Naive thymus-derived CD4-positive, alpha-beta T cell (primary cell): ENCODE measurements around the gene FAAP20. TPM values are rescaled to one million over a fixed set of nuclear protein-coding genes. Genes with fewer than 3 reads are reported as not detected.

ENCODE experiments used
- ATAC-seq: fragments of 150-1000 bp; cut with Tn5 transposase; 2 replicates; pipeline ENCODE4 v1.10.0; 2021; ENCODE audit warnings: mild to moderate bottlenecking, moderate library complexity
- CTCF ChIA-PET: fragments of 350-600 bp; sonication (Branson Sonifier 250); formaldehyde crosslinking; loops from one replicate; lab custom pipeline; 2021; ENCODE audit warnings: antibody characterized with exemption; lab: Charles Lee
- POLR2A ChIA-PET: fragments of 350-600 bp; sonication (Branson Sonifier 250); formaldehyde crosslinking; loops from one replicate; lab custom pipeline; 2021; ENCODE audit warnings: antibody characterized with exemption, inconsistent platforms; lab: Charles Lee
- DNase-seq, 9 donors: peaks; one replicate each; pipeline versions ENCODE4 v3.0.0 to v3.0.0-alpha.2; 2020 to 2022; ENCODE audit warnings: mixed read lengths in 1 of 9
- H3K27ac ChIP-seq: one replicate; pipeline ENCODE4 v1.7.0; 2013; ENCODE audit warnings: mild to moderate bottlenecking, low read depth, low read length, moderate library complexity
- H3K27me3 ChIP-seq, 2 donors: one replicate each; pipeline ENCODE4 v1.7.0; 2013; ENCODE audit warnings: low read length in 2 of 2, mild to moderate bottlenecking in 2 of 2, moderate library complexity in 2 of 2; ENCODE audit not compliant: control insufficient read depth in 2 of 2, insufficient read depth in 2 of 2
- H3K36me3 ChIP-seq, 3 experiments: 1 replicate in 2 of 3; 2 replicates in 1 of 3; pipeline ENCODE4 v1.7.0; 2013; ENCODE audit warnings: low read length in 3 of 3, mild to moderate bottlenecking in 3 of 3, moderate library complexity in 1 of 3; ENCODE audit not compliant: insufficient read depth in 3 of 3, control insufficient read depth in 2 of 3
- H3K4me1 ChIP-seq, 2 donors: one replicate each; pipeline ENCODE4 v1.7.0; 2013; ENCODE audit warnings: low read length in 2 of 2, mild to moderate bottlenecking in 2 of 2, moderate library complexity in 1 of 2; ENCODE audit not compliant: control insufficient read depth in 2 of 2, insufficient read depth in 2 of 2
- H3K4me3 ChIP-seq: 2 replicates; pipeline ENCODE4 v1.7.0; 2013; ENCODE audit warnings: mild to moderate bottlenecking, low read length
- H3K9me3 ChIP-seq, 3 experiments: 1 replicate in 2 of 3; 2 replicates in 1 of 3; pipeline ENCODE4 v1.7.0; 2013; ENCODE audit warnings: low read length in 3 of 3; ENCODE audit not compliant: control insufficient read depth in 2 of 3
- H3K27ac Mint-ChIP-seq, 9 donors: one replicate each; pipeline ENCODE4 v1.8.0; 2020 to 2022; ENCODE audit warnings: mixed read lengths in 9 of 9, mild to moderate bottlenecking in 8 of 9, moderate library complexity in 5 of 9, inconsistent platforms in 2 of 9
- H3K27me3 Mint-ChIP-seq, 5 donors: one replicate each; pipeline ENCODE4 v1.8.0; 2021 to 2022; ENCODE audit warnings: mixed read lengths in 5 of 5, mild to moderate bottlenecking in 1 of 5
- H3K36me3 Mint-ChIP-seq, 5 donors: one replicate each; pipeline ENCODE4 v1.8.0; 2020 to 2022; ENCODE audit warnings: mixed read lengths in 5 of 5, mild to moderate bottlenecking in 3 of 5, inconsistent platforms in 1 of 5
- H3K4me1 Mint-ChIP-seq, 7 donors: one replicate each; pipeline ENCODE4 v1.8.0; 2020 to 2022; ENCODE audit warnings: mixed read lengths in 7 of 7, mild to moderate bottlenecking in 3 of 7, inconsistent platforms in 1 of 7
- H3K4me3 Mint-ChIP-seq, 10 donors: one replicate each; pipeline ENCODE4 v1.8.0; 2020 to 2022; ENCODE audit warnings: mild to moderate bottlenecking in 10 of 10, mixed read lengths in 10 of 10, moderate library complexity in 6 of 10, inconsistent platforms in 2 of 10
- H3K9me3 Mint-ChIP-seq, 11 donors: one replicate each; pipeline ENCODE4 v1.8.0; 2020 to 2022; ENCODE audit warnings: mixed read lengths in 11 of 11, mild to moderate bottlenecking in 4 of 11, inconsistent platforms in 1 of 11, moderate library complexity in 1 of 11
- intact Hi-C, 2 donors: fragments of 100-400 bp; cut with micrococcal nuclease; formaldehyde crosslinking; loops; one replicate each; pipeline ENCODE4 v1.15.1; 2023
- polyA plus RNA-seq, 2 donors: library from polyadenylated mRNA; unstranded; fragments of 300-500 nt; fragmentation: Illumina TruSeq; gene quantifications; one replicate each; pipeline ENCODE4 v1.2.3, GENCODE V29; 2021
- total RNA-seq, 6 experiments: library from RNA in 5 of 6; stranded (reverse) in 5 of 6; gene quantifications; 1 replicate in 5 of 6; 2 replicates in 1 of 6; pipeline ENCODE4 v1.2.3 and lab custom pipeline; 2021 to 2026

The FAAP20 gene
- total and polyA plus RNA-seq, 7 experiments from 2014 or later = 43.2 to 77.0 (median 55.7) TPM

DNA sequence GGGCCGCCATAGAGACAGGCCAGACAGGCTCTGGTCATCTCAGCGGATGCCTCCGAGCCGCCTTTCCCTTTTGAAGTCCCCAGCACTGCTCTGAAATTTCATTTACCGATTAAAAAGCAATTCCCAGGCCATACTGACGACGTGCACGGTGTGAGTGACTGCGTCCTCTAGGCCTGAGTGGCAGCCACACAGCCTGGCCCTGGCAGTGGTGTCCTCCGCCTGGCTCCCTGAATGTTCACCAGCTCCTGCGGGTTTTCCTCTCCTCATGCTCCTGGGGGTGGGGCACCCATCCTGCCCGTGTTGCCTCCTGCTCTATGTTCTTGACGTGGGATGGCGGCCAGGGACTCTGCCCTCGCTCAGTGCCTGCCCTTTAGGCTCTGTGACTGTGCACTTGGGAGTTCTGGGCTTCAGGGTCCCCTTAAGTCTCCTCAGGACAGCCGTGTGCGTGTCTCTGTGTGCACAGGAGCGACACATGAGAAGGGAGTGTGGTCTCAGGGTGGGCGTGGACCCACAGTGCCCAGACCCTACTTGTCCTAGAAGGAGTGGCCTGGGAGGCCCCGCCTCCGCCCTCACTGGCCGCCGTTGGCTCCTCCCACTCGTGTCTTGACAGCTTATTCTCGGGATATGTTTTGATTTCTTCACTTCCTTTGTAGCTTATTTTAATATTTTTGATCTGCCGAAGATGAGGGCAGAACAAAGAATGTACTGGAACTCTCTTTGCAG, 37.1 kb upstream of the FAAP20 start:
- H3K4me3 ChIP-seq = peak overlapping the region; percentile 83
- H3K27ac ChIP-seq = peak overlapping the region; percentile 78
- POLR2A ChIA-PET = interaction anchor here (0.6 to 10.1 kb wide), 19 partner anchors 10 to 616 kb away, joined by 3 to 244 read pairs (median 4); partner anchors contain the start of genes FAAP20 and MIB2
- peaks cover 0 to 28% (median 0%) of the 10 kb centered on the region in 3 experiments for H3K36me3 ChIP-seq
- intact Hi-C loops = loop anchor here (1.0 to 2.0 kb wide), 8 partner anchors 15 to 84 kb away; no protein-coding TSS in a partner anchor
- ATAC-seq = peak; percentile 24
- Mint-ChIP-seq H3K27ac (peak overlapping the region; percentile 91 to 99 (median 97)), H3K36me3 (peaks cover 0 to 17% (median 7%) of the 10 kb centered on the region in 5 donors), H3K4me3 (peak overlapping the region; percentile 89 to 100 (median 95)), H3K9me3 (peaks cover 0 to 13% (median 0%) of the 10 kb centered on the region in 11 donors), H3K27me3 (no peaks in the 10 kb centered on the region), H3K4me1 (peaks cover 34 to 55% (median 46%) of the 10 kb centered on the region in 7 donors)
- peak; percentile 59 to 88 (median 74) for DNase-seq
- H3K9me3 ChIP-seq = no peaks in the 10 kb centered on the region
- peaks cover 40 to 55% of the 10 kb centered on the region in 2 donors for H3K4me1 ChIP-seq
- H3K27me3 ChIP-seq = no peaks in the 10 kb centered on the region
- CTCF ChIA-PET = interaction anchor here (0.9 to 3.7 kb wide), 10 partner anchors 9 to 150 kb away, joined by 3 to 16 read pairs (median 4); partner anchors contain the start of gene FAAP20

DNA sequence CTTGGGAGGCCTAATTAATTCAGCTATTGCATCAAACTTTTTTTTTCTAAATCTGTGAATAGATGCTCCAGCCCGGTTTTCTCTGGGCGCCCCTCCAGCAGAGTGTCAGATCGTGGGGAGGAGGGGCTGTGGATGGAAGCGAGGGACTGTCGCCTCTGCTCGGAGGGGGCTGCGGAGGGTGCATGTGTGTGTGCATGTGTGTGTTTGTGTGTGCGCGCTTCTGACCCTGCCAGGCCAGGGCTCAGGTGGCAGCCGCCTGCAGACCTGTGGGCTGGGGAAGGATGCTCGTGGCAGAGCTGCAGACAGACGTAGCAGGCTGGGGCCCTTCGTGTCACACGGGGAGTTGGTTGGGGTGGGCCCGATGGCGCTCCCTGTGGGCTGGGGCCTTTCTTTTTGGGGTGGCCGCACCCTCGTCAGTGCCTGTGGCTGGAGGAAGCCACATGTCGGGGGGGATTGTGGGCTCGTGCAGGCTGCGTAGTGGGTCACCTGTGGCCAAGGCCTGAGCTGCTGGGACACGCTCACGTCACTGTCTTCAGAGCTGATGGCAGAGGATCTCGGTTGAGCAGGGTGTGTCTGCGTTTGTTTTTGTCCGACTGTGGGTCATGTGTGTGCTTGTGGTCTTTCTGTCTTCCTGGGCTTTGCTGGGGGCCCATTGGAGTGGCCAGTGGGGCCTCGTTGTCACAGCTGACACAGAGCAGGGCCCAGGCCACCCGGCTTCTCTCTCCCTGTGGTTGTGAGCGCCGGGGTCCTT, 36.4 kb upstream of the FAAP20 start:
- CTCF ChIA-PET = interaction anchor here (0.9 to 3.7 kb wide), 7 partner anchors 25 to 151 kb away, joined by 3 to 16 read pairs (median 3); partner anchors contain the start of gene FAAP20
- H3K27ac Mint-ChIP-seq = peak overlapping the region; percentile 91 to 99 (median 97)
- H3K4me1 Mint-ChIP-seq = peaks cover 32 to 51% (median 43%) of the 10 kb centered on the region in 7 donors
- peaks cover 0 to 17% (median 7%) of the 10 kb centered on the region in 5 donors for H3K36me3 Mint-ChIP-seq
- H3K4me1 ChIP-seq = peaks cover 37 to 48% of the 10 kb centered on the region in 2 donors
- peak overlapping the region; percentile 78 for H3K27ac ChIP-seq
- peaks cover 0 to 11% (median 0%) of the 10 kb centered on the region in 11 donors for H3K9me3 Mint-ChIP-seq
- H3K27me3 ChIP-seq = no peaks in the 10 kb centered on the region
- H3K4me3 Mint-ChIP-seq = peak overlapping the region; percentile 89 to 100 (median 95)
- ATAC-seq (peak; percentile 4), DNase-seq (peak in 8 of 9 donors; percentile 47 to 69 (median 60))
- H3K4me3 ChIP-seq = peak overlapping the region; percentile 83
- intact Hi-C loops = loop anchor here (1.0 kb wide), 2 partner anchors 32 to 70 kb away; no protein-coding TSS in a partner anchor
- H3K9me3 ChIP-seq = no peaks in the 10 kb centered on the region
- H3K27me3 Mint-ChIP-seq = peaks cover 0 to 3% (median 0%) of the 10 kb centered on the region in 5 donors
- POLR2A ChIA-PET = interaction anchor here (0.7 to 10.1 kb wide), 18 partner anchors 10 to 615 kb away, joined by 3 to 244 read pairs (median 4); partner anchors contain the start of genes MIB2, MORN1 and RER1
- peaks cover 0 to 28% (median 0%) of the 10 kb centered on the region in 3 experiments for H3K36me3 ChIP-seq

DNA sequence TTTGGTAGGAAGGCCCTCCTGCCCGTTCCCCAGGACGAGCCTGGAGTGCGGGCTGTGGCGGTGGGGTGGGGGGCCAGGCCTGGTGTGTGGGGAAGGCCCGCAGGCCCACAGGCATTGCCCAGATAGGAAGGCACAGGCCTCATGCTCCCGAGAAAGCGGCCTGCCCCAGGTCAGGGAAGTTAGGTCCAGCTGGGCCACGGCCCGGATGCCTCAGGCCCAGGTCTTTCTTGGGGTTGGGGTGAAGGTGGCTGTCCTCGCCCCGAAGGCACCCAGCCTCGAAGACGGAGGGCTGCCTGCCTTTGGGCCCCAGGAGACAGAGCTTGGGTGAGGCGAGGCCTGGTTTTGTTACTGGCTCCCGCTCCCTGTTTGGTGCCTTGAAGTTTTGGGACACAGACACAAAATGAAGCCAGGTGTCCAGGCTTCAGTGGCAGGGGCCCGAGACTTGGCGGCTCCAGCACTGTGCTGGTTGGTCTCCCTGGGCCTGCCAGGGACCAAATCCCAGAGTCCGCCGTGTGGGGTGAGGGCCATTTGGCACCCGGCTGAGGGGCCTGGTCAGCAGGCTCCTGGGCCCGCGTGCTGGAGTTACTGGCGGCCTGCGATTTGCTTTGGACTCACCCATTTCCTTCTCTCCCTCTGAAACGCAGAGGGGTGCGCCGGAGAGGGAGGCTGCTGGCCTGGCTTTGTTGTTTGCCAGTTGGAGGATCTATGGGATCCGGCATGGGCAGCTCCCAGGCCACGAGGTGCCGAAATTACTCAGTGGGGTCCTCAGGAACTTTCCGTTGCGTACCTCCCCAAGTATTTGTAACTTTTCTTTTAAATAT, 35.5 kb upstream of the FAAP20 start:
- peaks cover 0 to 3% (median 0%) of the 10 kb centered on the region in 5 donors for H3K27me3 Mint-ChIP-seq
- peaks cover 29 to 40% of the 10 kb centered on the region in 2 donors for H3K4me1 ChIP-seq
- H3K36me3 Mint-ChIP-seq = peaks cover 0 to 17% (median 4%) of the 10 kb centered on the region in 5 donors
- ATAC-seq (no peak), DNase-seq (peak in 2 of 9 donors; percentile 31 to 32)
- H3K27me3 ChIP-seq = no peaks in the 10 kb centered on the region
- peak overlapping the region; percentile 89 to 100 (median 95) for H3K4me3 Mint-ChIP-seq
- peaks cover 0 to 28% (median 0%) of the 10 kb centered on the region in 3 experiments for H3K36me3 ChIP-seq
- H3K27ac ChIP-seq = peak overlapping the region; percentile 78
- no peaks in the 10 kb centered on the region for H3K9me3 ChIP-seq
- ChIA-PET POLR2A (interaction anchor here (0.6 to 10.1 kb wide), 16 partner anchors 9 to 348 kb away, joined by 3 to 244 read pairs (median 6); partner anchors contain the start of genes MORN1 and RER1), CTCF (interaction anchor here (0.8 to 3.7 kb wide), 6 partner anchors 9 to 152 kb away, joined by 3 to 16 read pairs (median 4); partner anchors contain the start of gene FAAP20)
- intact Hi-C loops = no loop called here
- peak overlapping the region; percentile 91 to 99 (median 97) for H3K27ac Mint-ChIP-seq
- peaks cover 25 to 43% (median 35%) of the 10 kb centered on the region in 7 donors for H3K4me1 Mint-ChIP-seq
- H3K4me3 ChIP-seq = peak overlapping the region; percentile 83
- H3K9me3 Mint-ChIP-seq = peaks cover 0 to 6% (median 0%) of the 10 kb centered on the region in 11 donors

DNA sequence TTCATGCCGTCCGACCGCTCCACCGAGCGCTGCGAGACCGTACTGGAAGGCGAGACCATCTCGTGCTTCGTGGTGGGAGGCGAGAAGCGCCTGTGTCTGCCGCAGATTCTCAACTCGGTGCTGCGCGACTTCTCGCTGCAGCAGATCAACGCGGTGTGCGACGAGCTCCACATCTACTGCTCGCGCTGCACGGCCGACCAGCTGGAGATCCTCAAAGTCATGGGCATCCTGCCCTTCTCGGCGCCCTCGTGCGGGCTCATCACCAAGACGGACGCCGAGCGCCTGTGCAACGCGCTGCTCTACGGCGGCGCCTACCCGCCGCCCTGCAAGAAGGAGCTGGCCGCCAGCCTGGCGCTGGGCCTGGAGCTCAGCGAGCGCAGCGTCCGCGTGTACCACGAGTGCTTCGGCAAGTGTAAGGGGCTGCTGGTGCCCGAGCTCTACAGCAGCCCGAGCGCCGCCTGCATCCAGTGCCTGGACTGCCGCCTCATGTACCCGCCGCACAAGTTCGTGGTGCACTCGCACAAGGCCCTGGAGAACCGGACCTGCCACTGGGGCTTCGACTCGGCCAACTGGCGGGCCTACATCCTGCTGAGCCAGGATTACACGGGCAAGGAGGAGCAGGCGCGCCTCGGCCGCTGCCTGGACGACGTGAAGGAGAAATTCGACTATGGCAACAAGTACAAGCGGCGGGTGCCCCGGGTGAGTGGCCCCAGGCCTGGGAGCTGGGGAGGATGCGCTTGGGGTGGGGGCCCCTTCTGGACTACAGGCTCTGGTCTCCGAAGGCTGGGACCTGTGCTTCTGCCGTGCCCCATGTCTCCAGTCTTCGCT, 34.7 kb upstream of the FAAP20 start:
- H3K4me1 ChIP-seq = peaks cover 20 to 31% of the 10 kb centered on the region in 2 donors
- intact Hi-C loops = no loop called here
- Mint-ChIP-seq H3K4me3 (peak overlapping the region; percentile 89 to 100 (median 95)), H3K27me3 (peaks cover 0 to 3% (median 0%) of the 10 kb centered on the region in 5 donors), H3K36me3 (peaks cover 0 to 17% (median 4%) of the 10 kb centered on the region in 5 donors), H3K27ac (peak overlapping the region; percentile 91 to 99 (median 96)), H3K4me1 (peaks cover 22 to 37% (median 31%) of the 10 kb centered on the region in 7 donors), H3K9me3 (peaks cover 0 to 6% (median 0%) of the 10 kb centered on the region in 11 donors)
- CTCF ChIA-PET = interaction anchor here (0.8 to 3.7 kb wide), 5 partner anchors 10 to 153 kb away, joined by 3 to 16 read pairs (median 4); no protein-coding TSS in a partner anchor
- no peak for ATAC-seq
- H3K27me3 ChIP-seq = no peaks in the 10 kb centered on the region
- POLR2A ChIA-PET = interaction anchor here (0.8 to 10.1 kb wide), 17 partner anchors 10 to 337 kb away, joined by 3 to 244 read pairs (median 5); partner anchors contain the start of genes MORN1 and RER1
- peaks cover 0 to 28% (median 0%) of the 10 kb centered on the region in 3 experiments for H3K36me3 ChIP-seq
- H3K27ac ChIP-seq = peak overlapping the region; percentile 78
- H3K9me3 ChIP-seq = no peaks in the 10 kb centered on the region
- peak in 8 of 9 donors; percentile 38 to 60 (median 56) for DNase-seq
- peak overlapping the region; percentile 83 for H3K4me3 ChIP-seq

DNA sequence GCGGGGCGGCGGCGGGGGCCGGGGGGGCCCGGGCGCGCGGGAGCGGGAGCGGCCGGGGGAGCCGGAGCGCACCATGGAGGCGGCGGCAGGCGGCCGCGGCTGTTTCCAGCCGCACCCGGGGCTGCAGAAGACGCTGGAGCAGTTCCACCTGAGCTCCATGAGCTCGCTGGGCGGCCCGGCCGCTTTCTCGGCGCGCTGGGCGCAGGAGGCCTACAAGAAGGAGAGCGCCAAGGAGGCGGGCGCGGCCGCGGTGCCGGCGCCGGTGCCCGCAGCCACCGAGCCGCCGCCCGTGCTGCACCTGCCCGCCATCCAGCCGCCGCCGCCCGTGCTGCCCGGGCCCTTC, 34.1 kb upstream of the FAAP20 start:
- peak overlapping the region; percentile 83 for H3K4me3 ChIP-seq
- CTCF ChIA-PET = interaction anchor here (1.5 to 3.7 kb wide), 3 partner anchors 11 to 73 kb away, joined by 3 to 16 read pairs (median 3); no protein-coding TSS in a partner anchor

More for the DNA sequence above, 34.1 kb upstream of the FAAP20 start:
- Histone ChIP-seq H3K27me3 (no peaks in the 10 kb centered on the region), H3K27ac (peak overlapping the region; percentile 78), H3K4me1 (peaks cover 14 to 25% of the 10 kb centered on the region in 2 donors), H3K36me3 (peaks cover 0 to 28% (median 0%) of the 10 kb centered on the region in 3 experiments), H3K9me3 (no peaks in the 10 kb centered on the region)
- H3K27me3 Mint-ChIP-seq = peaks cover 0 to 3% (median 0%) of the 10 kb centered on the region in 5 donors
- no peak for ATAC-seq
- H3K4me3 Mint-ChIP-seq = peak overlapping the region; percentile 89 to 100 (median 95)
- peaks cover 0 to 17% (median 4%) of the 10 kb centered on the region in 5 donors for H3K36me3 Mint-ChIP-seq
- intact Hi-C loops = no loop called here
- DNase-seq = peak in 1 of 9 donors; percentile 51
- POLR2A ChIA-PET = interaction anchor here (0.8 to 10.1 kb wide), 15 partner anchors 10 to 319 kb away, joined by 3 to 244 read pairs (median 6); partner anchors contain the start of genes MORN1 and RER1
- peaks cover 0 to 6% (median 0%) of the 10 kb centered on the region in 11 donors for H3K9me3 Mint-ChIP-seq
- peak overlapping the region; percentile 91 to 99 (median 96) for H3K27ac Mint-ChIP-seq
- H3K4me1 Mint-ChIP-seq = peaks cover 18 to 34% (median 28%) of the 10 kb centered on the region in 7 donors
